GM12878 (cell line): ENCODE measurements around the gene MYMK. TPM values are rescaled to one million over a fixed set of nuclear protein-coding genes. Genes with fewer than 3 reads are reported as not detected.

Experiments
- ATAC-seq: fragments of 200-7000 bp; cut with Tn5 transposase; 3 replicates; pipeline ENCODE4 v1.9.1; 2020; ENCODE audit warnings: mild to moderate bottlenecking, moderate library complexity
- BruUV-seq: library from RNA; stranded (reverse); fragments of 400-500 nt; replicated peaks from 2 replicates; lab custom pipeline; 2021; lab: Mats Ljungman, UMichigan
- CTCF ChIA-PET: fragments of 300-600 bp; sonication (Branson Sonifier 250); formaldehyde crosslinking; extraction: SDS; loops from one replicate; lab custom pipeline; 2021; ENCODE audit warnings: inconsistent platforms; lab: Yijun Ruan, JAX
- POLR2A ChIA-PET: fragments of 350-600 bp; formaldehyde crosslinking; extraction: SDS; loops from one replicate; lab custom pipeline; 2021; ENCODE audit warnings: inconsistent platforms; lab: Charles Lee
- RAD21 ChIA-PET: fragments of 300-600 bp; sonication (Branson Sonifier 250); formaldehyde crosslinking; loops from one replicate; lab custom pipeline; 2023; ENCODE audit warnings: antibody characterized with exemption; ENCODE audit not compliant: unreplicated experiment; lab: Charles Lee
- SMC1A ChIA-PET: fragments of 300-600 bp; sonication (Branson Sonifier 250); formaldehyde crosslinking; loops from one replicate; lab custom pipeline; 2023; ENCODE audit not compliant: unreplicated experiment, uncharacterized antibody; lab: Charles Lee
- DNase-seq: peaks from one replicate; pipeline ENCODE4 v3.0.0-alpha.2; 2011; ENCODE audit warnings: low read depth, low spot score
- FAIRE-seq: peaks from 3 replicates; lab custom pipeline; 2011; peaks lifted over from hg19 to GRCh38; lab: Jason Lieb, UNC
- H2AFZ ChIP-seq: 2 replicates; pipeline ENCODE4 v1.6.0; 2011; ENCODE audit warnings: low read depth, low read length, control low read depth; ENCODE audit not compliant: control insufficient read depth
- H3K27ac ChIP-seq: 2 replicates; pipeline ENCODE4 v1.5.1; 2011; ENCODE audit warnings: control low read depth; ENCODE audit not compliant: control insufficient read depth, insufficient read depth
- H3K27me3 ChIP-seq, 2 experiments: replicated peaks in 1 of 2; 2 replicates each; pipeline versions ENCODE4 v1.6.0 to v1.6.1; 2011; ENCODE audit warnings: low read length in 1 of 2; ENCODE audit not compliant: control insufficient read depth in 2 of 2, insufficient read depth in 2 of 2
- H3K36me3 ChIP-seq, 2 experiments: 2 replicates each; pipeline ENCODE4 v1.5.1; 2011; ENCODE audit warnings: low read length in 1 of 2; ENCODE audit not compliant: control insufficient read depth in 2 of 2, insufficient read depth in 2 of 2
- H3K4me1 ChIP-seq: 2 replicates; pipeline ENCODE4 v1.6.1; 2011; ENCODE audit warnings: mild to moderate bottlenecking, low read length, moderate library complexity, mixed read lengths; ENCODE audit not compliant: control insufficient read depth, insufficient read depth
- H3K4me2 ChIP-seq: 2 replicates; pipeline ENCODE4 v1.6.0; 2011; ENCODE audit warnings: control low read depth; ENCODE audit not compliant: control insufficient read depth, insufficient read depth
- H3K4me3 ChIP-seq: fragments of 200-600 bp; sonication (generic); 2 replicates; pipeline ENCODE4 v1.5.1; 2016
- H3K79me2 ChIP-seq: 2 replicates; pipeline ENCODE4 v1.6.0; 2011; ENCODE audit warnings: low read length; ENCODE audit not compliant: control insufficient read depth, insufficient read depth
- H3K9ac ChIP-seq: 2 replicates; pipeline ENCODE4 v1.8.0; 2011; ENCODE audit warnings: low read length, control low read depth, mixed read lengths; ENCODE audit not compliant: control insufficient read depth, insufficient read depth
- H3K9me3 ChIP-seq: replicated peaks from 3 replicates; pipeline ENCODE4 v1.5.1; 2011; ENCODE audit warnings: mild to moderate bottlenecking, low read length; ENCODE audit not compliant: control insufficient read depth, insufficient read depth
- H4K20me1 ChIP-seq: 2 replicates; pipeline ENCODE4 v1.6.0; 2011; ENCODE audit not compliant: control insufficient read depth, insufficient read depth
- WGBS: methylation state at CpG from one replicate; pipeline ENCODE4 v1.1.6; 2016; ENCODE audit warnings: low lambda C conversion rate; ENCODE audit not compliant: insufficient replicate concordance, insufficient coverage; ENCODE audit errors: missing lambda C conversion rate; 5-methylcytosine and 5-hydroxymethylcytosine counted together
- in situ Hi-C: fragments of 300-500 bp; cut with MboI; formaldehyde crosslinking; loops from 9 replicates; pipeline ENCODE4 v1.14.3; 2018; ENCODE audit warnings: mixed read lengths
- intact Hi-C: fragments of 100-400 bp; cut with micrococcal nuclease; formaldehyde crosslinking; loops from one replicate; pipeline ENCODE4 v1.14.2; 2022; ENCODE audit not compliant: unreplicated experiment
- polyA plus RNA-seq, 11 experiments: library from polyadenylated mRNA; depleted of rRNA in 4 of 11; unstranded in 6 of 11; stranded (reverse) in 5 of 11; fragments of >200 nt; fragmentation: Nextera tagmentation in 4 of 11; fragmentation: Illumina TruSeq in 1 of 11; extraction: Ambion mirVana in 4 of 11; extraction: Trizol in 1 of 11; gene quantifications; 1 replicate in 1 of 11; 2 replicates in 10 of 11; pipeline versions ENCODE4 v1.2.1 to v1.2.3, GENCODE V29; 2011 to 2016; ENCODE audit warnings: inconsistent platforms in 2 of 11, missing spikeins in 2 of 11, low read depth in 1 of 11
- total RNA-seq, 4 experiments: library from RNA; depleted of rRNA in 3 of 4; stranded (reverse); fragments of >200 nt in 3 of 4; fragmentation: Illumina TruSeq in 1 of 4; extraction: Trizol in 1 of 4; gene quantifications; 2 replicates each; pipeline versions ENCODE4 v1.2.1 to v1.2.3, GENCODE V29; 2013 to 2021
- TF ChIP-seq, protein P1 (sequence below): fragments of 450-650 bp; IDR thresholded peaks from 2 replicates; pipeline ENCODE4 v1.6.1; 2017; ENCODE audit warnings: low read depth, mild to moderate bottlenecking, moderate library complexity
- TF ChIP-seq, protein P2 (sequence below): fragments of 450-650 bp; IDR thresholded peaks from 2 replicates; pipeline ENCODE4 v1.6.1; 2016; ENCODE audit warnings: mild to moderate bottlenecking, moderate library complexity, borderline replicate concordance

MYMK gene
- total and polyA plus RNA-seq, 10 of the 15 experiments (the other 5 are each of a cell fraction or from before 2014, with no cell fraction given), result not detected

DNA sequence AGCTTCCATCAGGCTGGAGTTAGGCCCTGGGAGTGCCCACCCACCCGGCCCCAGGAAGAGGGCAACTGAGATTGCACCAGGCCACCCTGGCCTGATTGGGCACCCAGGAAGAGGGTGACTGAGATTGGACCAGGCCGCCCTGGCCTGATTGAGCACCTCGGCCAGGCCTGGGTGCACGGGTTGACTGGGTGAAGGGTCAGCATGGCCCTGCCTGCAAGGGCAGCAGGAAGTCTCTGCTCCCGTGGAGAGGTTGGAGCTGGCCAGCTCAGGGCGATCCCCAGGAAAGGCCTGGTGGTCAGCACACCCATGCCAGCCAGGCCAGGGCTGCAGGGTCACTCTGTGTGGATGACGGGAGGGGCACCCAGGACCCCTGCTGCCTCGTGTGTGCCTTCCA is 21.5 kb upstream of the MYMK start:
- no peaks in the 10 kb centered on the region for H3K9me3 ChIP-seq
- H3K27me3 ChIP-seq, result peaks cover 0 to 5% of the 10 kb centered on the region in 2 experiments; a peak in 3 of 4 replicates
- no peak overlapping the region for H2AFZ ChIP-seq
- in situ Hi-C loops, result loop anchor here (25.0 kb wide), 1 partner anchor 466 kb away; no protein-coding TSS in a partner anchor
- 24% methylated on average over 8 of the region's 8 CpGs for WGBS
- ChIA-PET POLR2A (no interaction called here), SMC1A (no interaction called here), RAD21 (no interaction called here), CTCF (no interaction called here)
- intact Hi-C loops, result no loop called here
- DNase-seq (no peak), ATAC-seq (no peak), FAIRE-seq (no peak)
- no peak overlapping the region for H3K9ac ChIP-seq
- no peaks in the 10 kb centered on the region for H3K4me1 ChIP-seq
- H3K36me3 ChIP-seq, result no peaks in the 10 kb centered on the region
- no peaks in the 10 kb centered on the region for H3K79me2 ChIP-seq
- no peak overlapping the region for H3K4me2 ChIP-seq
- H3K27ac ChIP-seq, result no peak overlapping the region
- H4K20me1 ChIP-seq, result no peaks in the 10 kb centered on the region
- no peak overlapping the region for H3K4me3 ChIP-seq
- no TSS peak for BruUV-seq
- TF ChIP-seq, protein P1, sequence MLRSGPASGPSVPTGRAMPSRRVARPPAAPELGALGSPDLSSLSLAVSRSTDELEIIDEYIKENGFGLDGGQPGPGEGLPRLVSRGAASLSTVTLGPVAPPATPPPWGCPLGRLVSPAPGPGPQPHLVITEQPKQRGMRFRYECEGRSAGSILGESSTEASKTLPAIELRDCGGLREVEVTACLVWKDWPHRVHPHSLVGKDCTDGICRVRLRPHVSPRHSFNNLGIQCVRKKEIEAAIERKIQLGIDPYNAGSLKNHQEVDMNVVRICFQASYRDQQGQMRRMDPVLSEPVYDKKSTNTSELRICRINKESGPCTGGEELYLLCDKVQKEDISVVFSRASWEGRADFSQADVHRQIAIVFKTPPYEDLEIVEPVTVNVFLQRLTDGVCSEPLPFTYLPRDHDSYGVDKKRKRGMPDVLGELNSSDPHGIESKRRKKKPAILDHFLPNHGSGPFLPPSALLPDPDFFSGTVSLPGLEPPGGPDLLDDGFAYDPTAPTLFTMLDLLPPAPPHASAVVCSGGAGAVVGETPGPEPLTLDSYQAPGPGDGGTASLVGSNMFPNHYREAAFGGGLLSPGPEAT, result no peak
- TF ChIP-seq, protein P2, sequence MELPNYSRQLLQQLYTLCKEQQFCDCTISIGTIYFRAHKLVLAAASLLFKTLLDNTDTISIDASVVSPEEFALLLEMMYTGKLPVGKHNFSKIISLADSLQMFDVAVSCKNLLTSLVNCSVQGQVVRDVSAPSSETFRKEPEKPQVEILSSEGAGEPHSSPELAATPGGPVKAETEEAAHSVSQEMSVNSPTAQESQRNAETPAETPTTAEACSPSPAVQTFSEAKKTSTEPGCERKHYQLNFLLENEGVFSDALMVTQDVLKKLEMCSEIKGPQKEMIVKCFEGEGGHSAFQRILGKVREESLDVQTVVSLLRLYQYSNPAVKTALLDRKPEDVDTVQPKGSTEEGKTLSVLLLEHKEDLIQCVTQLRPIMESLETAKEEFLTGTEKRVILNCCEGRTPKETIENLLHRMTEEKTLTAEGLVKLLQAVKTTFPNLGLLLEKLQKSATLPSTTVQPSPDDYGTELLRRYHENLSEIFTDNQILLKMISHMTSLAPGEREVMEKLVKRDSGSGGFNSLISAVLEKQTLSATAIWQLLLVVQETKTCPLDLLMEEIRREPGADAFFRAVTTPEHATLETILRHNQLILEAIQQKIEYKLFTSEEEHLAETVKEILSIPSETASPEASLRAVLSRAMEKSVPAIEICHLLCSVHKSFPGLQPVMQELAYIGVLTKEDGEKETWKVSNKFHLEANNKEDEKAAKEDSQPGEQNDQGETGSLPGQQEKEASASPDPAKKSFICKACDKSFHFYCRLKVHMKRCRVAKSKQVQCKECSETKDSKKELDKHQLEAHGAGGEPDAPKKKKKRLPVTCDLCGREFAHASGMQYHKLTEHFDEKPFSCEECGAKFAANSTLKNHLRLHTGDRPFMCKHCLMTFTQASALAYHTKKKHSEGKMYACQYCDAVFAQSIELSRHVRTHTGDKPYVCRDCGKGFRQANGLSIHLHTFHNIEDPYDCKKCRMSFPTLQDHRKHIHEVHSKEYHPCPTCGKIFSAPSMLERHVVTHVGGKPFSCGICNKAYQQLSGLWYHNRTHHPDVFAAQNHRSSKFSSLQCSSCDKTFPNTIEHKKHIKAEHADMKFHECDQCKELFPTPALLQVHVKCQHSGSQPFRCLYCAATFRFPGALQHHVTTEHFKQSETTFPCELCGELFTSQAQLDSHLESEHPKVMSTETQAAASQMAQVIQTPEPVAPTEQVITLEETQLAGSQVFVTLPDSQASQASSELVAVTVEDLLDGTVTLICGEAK, result no peak
